IMR-90 (cell line): ENCODE results near the gene SLC6A15.

ENCODE experiments used
- BHLHE40 ChIP-seq: fragments of 150-350 bp; IDR thresholded peaks from 2 replicates; pipeline ENCODE4 v1.6.1; 2016; ENCODE audit warnings: mild to moderate bottlenecking, low read depth, low read length
- CEBPB ChIP-seq: IDR thresholded peaks from 2 replicates; pipeline ENCODE4 v1.6.1; 2012; ENCODE audit warnings: low read depth, low read length, improper control_type of control experiment
- CHD1 ChIP-seq: IDR thresholded peaks from 2 replicates; pipeline ENCODE4 v1.6.1; 2012; ENCODE audit warnings: low read depth, low read length, improper control_type of control experiment
- MAFK ChIP-seq: IDR thresholded peaks from 2 replicates; pipeline ENCODE4 v1.6.1; 2012; ENCODE audit warnings: low read depth, low read length, improper control_type of control experiment
- MXI1 ChIP-seq: IDR thresholded peaks from 2 replicates; pipeline ENCODE4 v1.6.1; 2012; ENCODE audit warnings: low read depth, mild to moderate bottlenecking, low read length, moderate library complexity, borderline replicate concordance
- POLR2A ChIP-seq: IDR thresholded peaks from 2 replicates; pipeline ENCODE4 v1.6.1; 2012; ENCODE audit warnings: mild to moderate bottlenecking, low read depth, low read length
- RAD21 ChIP-seq: IDR thresholded peaks from 2 replicates; pipeline ENCODE4 v1.6.1; 2012; ENCODE audit warnings: low read length, improper control_type of control experiment
- RCOR1 ChIP-seq: IDR thresholded peaks from 2 replicates; pipeline ENCODE4 v1.6.1; 2012; ENCODE audit warnings: mild to moderate bottlenecking, low read length, improper control_type of control experiment; ENCODE audit not compliant: insufficient replicate concordance
- RFX5 ChIP-seq: IDR thresholded peaks from 2 replicates; pipeline ENCODE4 v1.8.0; 2012; ENCODE audit warnings: low read depth, mild to moderate bottlenecking, low read length, moderate library complexity
- TF ChIP-seq, protein P1 (sequence below): conservative IDR thresholded peaks from 2 replicates; pipeline ENCODE4 v1.5.1; 2012; ENCODE audit warnings: mild to moderate bottlenecking, low read depth, low read length, improper control_type of control experiment
- TF ChIP-seq, protein P2 (sequence below): fragments of 150-350 bp; IDR thresholded peaks from 2 replicates; pipeline ENCODE4 v1.6.1; 2016; ENCODE audit warnings: low read depth, mild to moderate bottlenecking, low read length, moderate library complexity, borderline replicate concordance

DNA sequence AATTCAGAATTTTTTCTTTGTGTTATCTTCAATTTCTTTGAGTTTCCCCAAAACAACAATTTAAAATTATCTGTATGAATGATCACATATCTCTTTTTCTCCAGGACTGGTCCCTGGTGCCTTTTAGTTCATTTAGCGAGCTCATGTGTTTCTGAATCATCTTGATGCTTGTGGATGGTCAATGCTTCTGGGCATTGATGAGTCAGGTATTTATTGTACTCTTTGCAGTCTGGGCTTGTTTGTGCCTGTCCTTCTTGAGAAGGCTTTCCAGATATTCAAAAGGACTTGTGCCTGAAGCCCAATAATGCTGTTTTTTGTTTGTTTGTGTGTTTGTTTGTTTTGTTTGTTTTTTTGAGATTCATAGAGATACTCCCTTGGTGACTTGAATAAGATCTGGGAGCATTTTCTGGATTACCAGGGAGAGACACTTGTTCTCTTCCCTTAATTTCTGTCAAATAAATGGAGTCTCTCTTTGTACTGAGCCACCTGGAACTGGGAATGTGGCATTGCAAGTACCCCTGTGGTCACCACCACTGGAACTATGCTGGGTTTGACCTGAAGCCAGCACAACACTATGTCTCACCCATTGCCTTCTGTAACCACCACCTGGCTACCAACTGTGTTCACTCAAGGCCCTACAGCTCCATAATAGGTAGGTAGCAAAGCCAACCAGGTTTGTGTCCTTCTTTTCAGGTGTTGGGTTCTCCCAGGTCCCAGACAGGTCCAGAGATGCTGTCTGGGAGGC lies 56.3 kb downstream of the SLC6A15 start:
- TF ChIP-seq, protein P1, sequence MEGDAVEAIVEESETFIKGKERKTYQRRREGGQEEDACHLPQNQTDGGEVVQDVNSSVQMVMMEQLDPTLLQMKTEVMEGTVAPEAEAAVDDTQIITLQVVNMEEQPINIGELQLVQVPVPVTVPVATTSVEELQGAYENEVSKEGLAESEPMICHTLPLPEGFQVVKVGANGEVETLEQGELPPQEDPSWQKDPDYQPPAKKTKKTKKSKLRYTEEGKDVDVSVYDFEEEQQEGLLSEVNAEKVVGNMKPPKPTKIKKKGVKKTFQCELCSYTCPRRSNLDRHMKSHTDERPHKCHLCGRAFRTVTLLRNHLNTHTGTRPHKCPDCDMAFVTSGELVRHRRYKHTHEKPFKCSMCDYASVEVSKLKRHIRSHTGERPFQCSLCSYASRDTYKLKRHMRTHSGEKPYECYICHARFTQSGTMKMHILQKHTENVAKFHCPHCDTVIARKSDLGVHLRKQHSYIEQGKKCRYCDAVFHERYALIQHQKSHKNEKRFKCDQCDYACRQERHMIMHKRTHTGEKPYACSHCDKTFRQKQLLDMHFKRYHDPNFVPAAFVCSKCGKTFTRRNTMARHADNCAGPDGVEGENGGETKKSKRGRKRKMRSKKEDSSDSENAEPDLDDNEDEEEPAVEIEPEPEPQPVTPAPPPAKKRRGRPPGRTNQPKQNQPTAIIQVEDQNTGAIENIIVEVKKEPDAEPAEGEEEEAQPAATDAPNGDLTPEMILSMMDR, result no peak
- no peak for TF ChIP-seq MAFK
- TF ChIP-seq MXI1, result no peak
- TF ChIP-seq CHD1, result no peak
- TF ChIP-seq CEBPB, result no peak
- no peak for TF ChIP-seq RCOR1
- TF ChIP-seq, protein P2, sequence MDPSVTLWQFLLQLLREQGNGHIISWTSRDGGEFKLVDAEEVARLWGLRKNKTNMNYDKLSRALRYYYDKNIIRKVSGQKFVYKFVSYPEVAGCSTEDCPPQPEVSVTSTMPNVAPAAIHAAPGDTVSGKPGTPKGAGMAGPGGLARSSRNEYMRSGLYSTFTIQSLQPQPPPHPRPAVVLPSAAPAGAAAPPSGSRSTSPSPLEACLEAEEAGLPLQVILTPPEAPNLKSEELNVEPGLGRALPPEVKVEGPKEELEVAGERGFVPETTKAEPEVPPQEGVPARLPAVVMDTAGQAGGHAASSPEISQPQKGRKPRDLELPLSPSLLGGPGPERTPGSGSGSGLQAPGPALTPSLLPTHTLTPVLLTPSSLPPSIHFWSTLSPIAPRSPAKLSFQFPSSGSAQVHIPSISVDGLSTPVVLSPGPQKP, result no peak
- TF ChIP-seq POLR2A, result no peak
- no peak for TF ChIP-seq RFX5
- no peak for TF ChIP-seq RAD21
- TF ChIP-seq BHLHE40, result no peak
